Prostate gland (tissue), 2 donors: ENCODE measurements around the gene RHPN2.

ENCODE experiments used
- POLR2A ChIP-seq: fragments of 450-650 bp; IDR thresholded peaks from one replicate; pipeline ENCODE4 v1.6.1; 2016; ENCODE audit warnings: antibody characterized with exemption, mild to moderate bottlenecking
- TF ChIP-seq, protein P1 (sequence below), 4 experiments: fragments of 200-600 bp in 2 of 4; fragments of 450-650 bp in 2 of 4; sonication (generic) in 2 of 4; IDR thresholded peaks; 1 replicate in 3 of 4; 2 replicates in 1 of 4; pipeline ENCODE4 v1.5.1; 2016 to 2019; ENCODE audit warnings: antibody characterized with exemption in 4 of 4, mild to moderate bottlenecking in 2 of 4, moderate library complexity in 2 of 4

DNA sequence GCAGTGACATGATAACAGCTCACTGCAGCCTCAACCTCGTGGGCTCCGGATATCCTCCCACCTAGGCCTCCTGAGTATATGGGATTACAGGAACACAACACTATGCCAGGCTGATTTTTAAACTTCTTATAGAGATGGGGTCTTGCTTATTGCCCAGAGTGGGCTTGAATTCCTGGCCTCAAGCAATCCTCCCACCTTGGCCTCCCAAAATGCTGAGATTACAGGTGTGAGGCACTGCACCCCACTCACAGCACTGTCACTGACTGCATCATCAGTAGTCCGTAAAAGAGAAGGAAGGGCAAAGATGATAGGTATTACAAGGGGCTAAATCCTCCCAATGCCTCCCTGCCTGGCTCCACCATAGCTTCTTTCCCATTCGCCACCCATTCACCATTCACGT lies 4.1 kb downstream of the RHPN2 start:
- TF ChIP-seq, protein P1, sequence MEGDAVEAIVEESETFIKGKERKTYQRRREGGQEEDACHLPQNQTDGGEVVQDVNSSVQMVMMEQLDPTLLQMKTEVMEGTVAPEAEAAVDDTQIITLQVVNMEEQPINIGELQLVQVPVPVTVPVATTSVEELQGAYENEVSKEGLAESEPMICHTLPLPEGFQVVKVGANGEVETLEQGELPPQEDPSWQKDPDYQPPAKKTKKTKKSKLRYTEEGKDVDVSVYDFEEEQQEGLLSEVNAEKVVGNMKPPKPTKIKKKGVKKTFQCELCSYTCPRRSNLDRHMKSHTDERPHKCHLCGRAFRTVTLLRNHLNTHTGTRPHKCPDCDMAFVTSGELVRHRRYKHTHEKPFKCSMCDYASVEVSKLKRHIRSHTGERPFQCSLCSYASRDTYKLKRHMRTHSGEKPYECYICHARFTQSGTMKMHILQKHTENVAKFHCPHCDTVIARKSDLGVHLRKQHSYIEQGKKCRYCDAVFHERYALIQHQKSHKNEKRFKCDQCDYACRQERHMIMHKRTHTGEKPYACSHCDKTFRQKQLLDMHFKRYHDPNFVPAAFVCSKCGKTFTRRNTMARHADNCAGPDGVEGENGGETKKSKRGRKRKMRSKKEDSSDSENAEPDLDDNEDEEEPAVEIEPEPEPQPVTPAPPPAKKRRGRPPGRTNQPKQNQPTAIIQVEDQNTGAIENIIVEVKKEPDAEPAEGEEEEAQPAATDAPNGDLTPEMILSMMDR (IDR thresholded peaks at IDR 0.05) = no peak
- TF ChIP-seq POLR2A = no peak
